ENCODE data around the gene ZNF423.

Gene ZNF423

DNA sequence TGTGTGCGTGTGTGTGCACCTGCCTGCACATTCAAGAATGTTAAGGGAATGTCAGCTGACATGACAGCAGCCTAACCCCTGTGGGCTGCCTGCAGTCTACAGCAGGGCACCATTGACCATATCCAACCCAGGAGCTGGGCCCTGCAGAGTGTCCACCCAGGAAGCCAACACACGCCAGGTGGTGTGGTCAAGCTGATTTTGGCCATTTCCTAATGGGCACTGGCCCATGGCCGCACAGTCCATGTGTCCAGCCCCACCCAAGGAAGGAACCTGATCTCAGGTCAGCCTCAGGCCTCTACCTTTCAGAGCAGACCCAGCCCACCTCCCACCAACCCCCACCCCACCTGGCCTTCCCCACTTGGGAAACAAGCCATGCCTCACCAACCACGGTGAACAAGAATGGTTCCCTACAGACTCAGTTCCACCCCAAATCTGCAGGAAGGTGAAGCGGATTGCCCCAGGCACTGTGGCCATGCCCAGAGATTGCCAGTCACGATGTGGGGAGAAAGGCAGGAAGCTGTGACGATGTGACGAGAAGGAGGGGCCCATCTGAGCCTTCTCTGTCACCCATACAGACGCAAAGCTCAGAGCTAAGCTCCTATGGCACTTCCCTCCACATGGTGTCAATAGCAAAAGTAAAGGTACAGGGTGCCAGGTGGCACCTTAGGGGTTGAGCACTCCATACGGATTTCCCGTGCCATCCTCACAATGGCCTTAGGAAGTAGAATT lies 77.5 kb downstream of the ZNF423 start:
- Histone ChIP-seq H3K9me2 (replicated peaks; ENCODE audit: insufficient read depth, low read length) (no peaks in the 10 kb centered on the region), H3K27ac (ENCODE audit: low read length) (no peak overlapping the region), H3F3A (ENCODE audit: insufficient read depth, low read length) (no peaks in the 10 kb centered on the region), H4K20me1 (ENCODE audit: insufficient read depth, low read length) (no peaks in the 10 kb centered on the region), H3K4me2 (ENCODE audit: low read depth, low read length) (no peak overlapping the region), H3K79me2 (ENCODE audit: low read length) (no peaks in the 10 kb centered on the region), H3K4me1 (ENCODE audit: low read length) (no peaks in the 10 kb centered on the region), H3K9me3 (replicated peaks; ENCODE audit: insufficient read depth, low read length) (no peaks in the 10 kb centered on the region), H3K27me3 (replicated peaks; ENCODE audit: insufficient read depth, low read length) (peaks cover 5% of the 10 kb centered on the region), H3K36me3 (replicated peaks; ENCODE audit: insufficient read depth, low read length) (no peaks in the 10 kb centered on the region), H2AFZ (ENCODE audit: low read length) (no peak overlapping the region), H3K4me3 (ENCODE audit: low read length) (no peak overlapping the region), H3K9ac (ENCODE audit: low read length) (no peak overlapping the region)
- TF ChIP-seq, protein P1, sequence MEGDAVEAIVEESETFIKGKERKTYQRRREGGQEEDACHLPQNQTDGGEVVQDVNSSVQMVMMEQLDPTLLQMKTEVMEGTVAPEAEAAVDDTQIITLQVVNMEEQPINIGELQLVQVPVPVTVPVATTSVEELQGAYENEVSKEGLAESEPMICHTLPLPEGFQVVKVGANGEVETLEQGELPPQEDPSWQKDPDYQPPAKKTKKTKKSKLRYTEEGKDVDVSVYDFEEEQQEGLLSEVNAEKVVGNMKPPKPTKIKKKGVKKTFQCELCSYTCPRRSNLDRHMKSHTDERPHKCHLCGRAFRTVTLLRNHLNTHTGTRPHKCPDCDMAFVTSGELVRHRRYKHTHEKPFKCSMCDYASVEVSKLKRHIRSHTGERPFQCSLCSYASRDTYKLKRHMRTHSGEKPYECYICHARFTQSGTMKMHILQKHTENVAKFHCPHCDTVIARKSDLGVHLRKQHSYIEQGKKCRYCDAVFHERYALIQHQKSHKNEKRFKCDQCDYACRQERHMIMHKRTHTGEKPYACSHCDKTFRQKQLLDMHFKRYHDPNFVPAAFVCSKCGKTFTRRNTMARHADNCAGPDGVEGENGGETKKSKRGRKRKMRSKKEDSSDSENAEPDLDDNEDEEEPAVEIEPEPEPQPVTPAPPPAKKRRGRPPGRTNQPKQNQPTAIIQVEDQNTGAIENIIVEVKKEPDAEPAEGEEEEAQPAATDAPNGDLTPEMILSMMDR (IDR thresholded peaks at IDR 0.05; ENCODE audit: low read length): no peak
- TF ChIP-seq EZH2phosphoT487 (IDR thresholded peaks at IDR 0.05; ENCODE audit: low read length): no peak
- TF ChIP-seq EZH2 (optimal IDR thresholded peaks at IDR 0.05; ENCODE audit: low read depth, low read length): no peak
- DNase-seq: no peak

DNA sequence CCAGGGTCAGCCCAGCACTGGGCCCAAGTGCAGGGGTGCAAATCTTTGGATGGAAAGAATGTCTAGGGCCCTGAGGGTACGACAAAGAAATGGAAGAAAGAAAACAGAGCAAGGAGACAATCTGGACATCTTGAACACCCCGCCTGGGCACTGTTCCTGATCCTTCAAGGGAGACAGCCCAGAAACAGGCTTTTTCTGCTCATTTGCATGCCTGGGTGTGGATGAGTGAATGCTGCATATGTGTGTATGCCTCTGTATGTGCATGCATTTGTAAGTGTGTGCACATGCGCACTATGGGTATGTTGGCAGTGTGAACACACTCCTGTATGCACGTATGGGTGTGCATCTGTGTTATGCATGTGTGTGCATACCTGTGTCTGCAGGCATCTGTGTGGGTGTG lies 79.2 kb downstream of the ZNF423 start:
- no peaks in the 10 kb centered on the region for H3K36me3 ChIP-seq (replicated peaks; ENCODE audit: insufficient read depth, low read length)
- no peak overlapping the region for H3K4me2 ChIP-seq (ENCODE audit: low read depth, low read length)
- H3K9me2 ChIP-seq (replicated peaks; ENCODE audit: insufficient read depth, low read length): no peaks in the 10 kb centered on the region
- peaks cover 8% of the 10 kb centered on the region for H3K27me3 ChIP-seq (replicated peaks; ENCODE audit: insufficient read depth, low read length)
- H3K9ac ChIP-seq (ENCODE audit: low read length): no peak overlapping the region
- no peaks in the 10 kb centered on the region for H3K4me1 ChIP-seq (ENCODE audit: low read length)
- H4K20me1 ChIP-seq (ENCODE audit: insufficient read depth, low read length): no peaks in the 10 kb centered on the region
- DNase-seq: no peak
- no peak overlapping the region for H3K4me3 ChIP-seq (ENCODE audit: low read length)
- H3K79me2 ChIP-seq (ENCODE audit: low read length): no peaks in the 10 kb centered on the region
- no peaks in the 10 kb centered on the region for H3F3A ChIP-seq (ENCODE audit: insufficient read depth, low read length)
- no peak overlapping the region for H3K27ac ChIP-seq (ENCODE audit: low read length)
- TF ChIP-seq, protein P1 (IDR thresholded peaks at IDR 0.05; ENCODE audit: low read length): no peak
- no peak for TF ChIP-seq EZH2 (optimal IDR thresholded peaks at IDR 0.05; ENCODE audit: low read depth, low read length)
- TF ChIP-seq EZH2phosphoT487 (IDR thresholded peaks at IDR 0.05; ENCODE audit: low read length): no peak
- H3K9me3 ChIP-seq (replicated peaks; ENCODE audit: insufficient read depth, low read length): no peaks in the 10 kb centered on the region
- no peak overlapping the region for H2AFZ ChIP-seq (ENCODE audit: low read length)

DNA sequence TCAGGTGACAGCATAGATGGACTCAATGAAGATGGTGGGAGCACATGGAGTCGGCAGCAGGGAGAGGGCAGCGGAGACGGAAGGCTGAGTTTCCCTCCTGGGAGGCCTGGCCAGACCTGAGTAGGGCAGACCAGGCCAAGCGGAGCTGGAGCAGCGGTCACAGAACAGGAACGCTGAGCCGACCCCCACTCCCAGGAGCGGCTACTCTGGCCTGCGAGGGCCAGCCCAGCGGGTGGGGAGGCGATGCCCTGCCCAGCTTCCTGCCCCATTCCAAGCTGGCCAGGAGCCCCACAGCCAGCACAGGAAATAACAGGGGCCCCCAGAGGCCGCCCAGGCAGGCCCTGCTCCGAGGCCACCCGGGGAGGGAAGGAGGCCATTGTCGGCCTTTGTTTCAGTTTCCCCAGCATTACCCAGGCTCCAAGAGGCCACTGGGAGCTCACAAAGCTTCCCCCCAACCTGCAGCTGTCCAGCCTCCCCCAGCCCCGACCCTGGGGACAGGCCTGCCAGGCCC lies 79.8 kb downstream of the ZNF423 start:
- Histone ChIP-seq H3K27me3 (replicated peaks; ENCODE audit: insufficient read depth, low read length) (peaks cover 8% of the 10 kb centered on the region), H3K9ac (ENCODE audit: low read length) (no peak overlapping the region), H3K4me2 (ENCODE audit: low read depth, low read length) (no peak overlapping the region), H3K4me3 (ENCODE audit: low read length) (no peak overlapping the region), H3F3A (ENCODE audit: insufficient read depth, low read length) (no peaks in the 10 kb centered on the region), H3K36me3 (replicated peaks; ENCODE audit: insufficient read depth, low read length) (no peaks in the 10 kb centered on the region), H2AFZ (ENCODE audit: low read length) (no peak overlapping the region), H3K79me2 (ENCODE audit: low read length) (no peaks in the 10 kb centered on the region), H3K27ac (ENCODE audit: low read length) (no peak overlapping the region), H3K9me3 (replicated peaks; ENCODE audit: insufficient read depth, low read length) (no peaks in the 10 kb centered on the region), H4K20me1 (ENCODE audit: insufficient read depth, low read length) (no peaks in the 10 kb centered on the region), H3K9me2 (replicated peaks; ENCODE audit: insufficient read depth, low read length) (no peaks in the 10 kb centered on the region), H3K4me1 (ENCODE audit: low read length) (no peaks in the 10 kb centered on the region)
- TF ChIP-seq, protein P1 (IDR thresholded peaks at IDR 0.05; ENCODE audit: low read length): no peak
- TF ChIP-seq EZH2phosphoT487 (IDR thresholded peaks at IDR 0.05; ENCODE audit: low read length) (no peak), EZH2 (optimal IDR thresholded peaks at IDR 0.05; ENCODE audit: low read depth, low read length) (no peak)
- no peak for DNase-seq

Data from MM.1S (cell line).